ENCODE measurements around the gene MCCD1.

The MCCD1 gene

GRCh38 chr6:31573239-31574105, 44.7 kb downstream of the MCCD1 start:
- DNase-seq, result no peak

GRCh38 chr6:31574106-31575061, 45.6 kb downstream of the MCCD1 start:
- peak; percentile 77 for DNase-seq

- peak; percentile 92 for DNase-seq
Observed at GRCh38 chr6:31575335-31575901, 46.7 kb downstream of the MCCD1 start, which contains the start of gene TNF. TNF (plus strand) TSS chr6:31575565; CDS start chr6:31575742, 177 bp downstream.

- DNase-seq, result no peak
Observed at GRCh38 chr6:31575952-31576685, 47.4 kb downstream of the MCCD1 start.

GRCh38 chr6:31576897-31577578, 48.3 kb downstream of the MCCD1 start:
- DNase-seq, result peak; percentile 67

- DNase-seq, result no peak
Observed at GRCh38 chr6:31577579-31577966, 48.8 kb downstream of the MCCD1 start.

GRCh38 chr6:31578184-31579118, 49.7 kb downstream of the MCCD1 start:
- DNase-seq, result peak; percentile 47

- DNase-seq, result peak; percentile 34
Observed at GRCh38 chr6:31579119-31579505, 50.4 kb downstream of the MCCD1 start.

Data from activated CD4-positive, alpha-beta T cell treated with anti-CD3 and anti-CD28 coated beads for 48 hours (primary cell).